Subcutaneous abdominal adipose tissue (tissue), 5 donors: ENCODE data around the gene C13orf46.

ENCODE experiments used
- H3K27ac ChIP-seq: one replicate; pipeline ENCODE4 v1.7.0; 2013; ENCODE audit warnings: low read depth, mild to moderate bottlenecking, inconsistent platforms, low read length, moderate library complexity
- H3K27me3 ChIP-seq, 5 donors: one replicate each; pipeline ENCODE4 v1.7.0; 2013; ENCODE audit warnings: low read length in 5 of 5, inconsistent platforms in 1 of 5; ENCODE audit not compliant: control insufficient read depth in 5 of 5, insufficient read depth in 4 of 5
- H3K36me3 ChIP-seq, 5 donors: one replicate each; pipeline ENCODE4 v1.7.0; 2013; ENCODE audit warnings: low read length in 5 of 5; ENCODE audit not compliant: control insufficient read depth in 5 of 5, insufficient read depth in 5 of 5
- H3K4me1 ChIP-seq, 5 donors: one replicate each; pipeline ENCODE4 v1.7.0; 2013; ENCODE audit warnings: low read length in 5 of 5, mild to moderate bottlenecking in 3 of 5, moderate library complexity in 1 of 5; ENCODE audit not compliant: control insufficient read depth in 5 of 5, insufficient read depth in 5 of 5
- H3K4me3 ChIP-seq, 5 donors: one replicate each; pipeline ENCODE4 v1.7.0; 2013; ENCODE audit warnings: low read length in 5 of 5, low read depth in 1 of 5
- H3K9ac ChIP-seq, 5 donors: one replicate each; pipeline ENCODE4 v1.7.0; 2013; ENCODE audit warnings: low read length in 5 of 5, mild to moderate bottlenecking in 4 of 5, moderate library complexity in 3 of 5
- H3K9me3 ChIP-seq, 5 donors: one replicate each; pipeline ENCODE4 v1.7.0; 2013; ENCODE audit warnings: low read length in 5 of 5; ENCODE audit not compliant: control insufficient read depth in 5 of 5
- donor health status: healthy.
- donor health status: healthy.
- donor health status: healthy.
- donor health status: healthy.
- donor health status: healthy.

The C13orf46 gene

DNA sequence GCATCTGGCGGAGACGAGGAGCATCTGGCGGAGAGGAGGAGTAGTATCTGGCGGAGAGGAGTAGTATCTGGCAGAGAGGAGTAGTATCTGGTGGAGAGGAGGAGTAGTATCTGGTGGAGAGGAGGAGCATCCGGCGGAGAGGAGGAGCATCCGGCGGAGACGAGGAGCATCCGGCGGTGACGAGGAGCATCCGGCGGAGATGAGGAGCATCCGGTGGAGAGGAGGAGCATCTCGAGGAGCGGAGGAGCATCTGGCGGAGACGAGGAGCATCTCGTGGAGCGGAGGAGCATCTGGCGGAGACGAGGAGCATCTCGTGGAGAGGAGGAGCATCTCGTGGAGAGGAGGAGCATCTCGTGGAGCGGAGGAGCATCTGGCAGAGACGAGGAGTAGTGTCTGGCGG, 18.6 kb downstream of the C13orf46 start:
- H3K27me3 ChIP-seq: no peaks in the 10 kb centered on the region
- H3K9me3 ChIP-seq: peaks cover 0 to 12% (median 9%) of the 10 kb centered on the region in 5 donors
- no peak overlapping the region for H3K27ac ChIP-seq
- H3K4me1 ChIP-seq: peaks cover 0 to 21% (median 16%) of the 10 kb centered on the region in 5 donors
- H3K9ac ChIP-seq: no peak overlapping the region
- peaks cover 0 to 21% (median 11%) of the 10 kb centered on the region in 5 donors for H3K36me3 ChIP-seq
- H3K4me3 ChIP-seq: no peak overlapping the region

GRCh38 chr13:113954046-113954835, 19.6 kb downstream of the C13orf46 start:
- no peak overlapping the region for H3K27ac ChIP-seq
- peaks cover 0 to 21% (median 16%) of the 10 kb centered on the region in 5 donors for H3K4me1 ChIP-seq
- H3K9ac ChIP-seq: no peak overlapping the region
- H3K9me3 ChIP-seq: peaks cover 0 to 5% (median 2%) of the 10 kb centered on the region in 5 donors
- H3K4me3 ChIP-seq: no peak overlapping the region
- H3K27me3 ChIP-seq: no peaks in the 10 kb centered on the region
- peaks cover 0 to 21% (median 11%) of the 10 kb centered on the region in 5 donors for H3K36me3 ChIP-seq

DNA sequence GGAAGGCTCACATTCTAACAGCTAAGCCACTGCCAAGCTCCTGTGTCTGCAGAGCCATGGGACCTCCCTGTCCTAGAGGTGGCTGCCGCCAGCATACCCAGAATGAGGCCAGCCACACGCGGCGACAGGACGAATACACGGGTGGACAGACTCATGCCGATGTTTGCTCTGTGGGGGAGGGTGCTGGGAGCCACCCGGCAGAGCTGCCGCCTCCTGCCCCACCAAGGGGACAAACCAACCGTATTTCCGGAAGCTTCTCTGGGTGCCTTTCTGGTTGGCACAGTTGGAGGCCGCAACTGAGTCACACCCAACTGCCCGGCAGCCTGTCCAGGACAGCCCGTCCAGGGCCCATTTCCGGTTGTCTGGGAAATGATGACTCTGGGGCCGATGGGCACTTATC, 20.3 kb downstream of the C13orf46 start:
- Histone ChIP-seq H3K27ac (no peak overlapping the region), H3K36me3 (peaks cover 0 to 21% (median 11%) of the 10 kb centered on the region in 5 donors), H3K9ac (no peak overlapping the region), H3K27me3 (no peaks in the 10 kb centered on the region), H3K9me3 (peaks cover 0 to 3% (median 0%) of the 10 kb centered on the region in 5 donors), H3K4me1 (peaks cover 0 to 22% (median 18%) of the 10 kb centered on the region in 5 donors), H3K4me3 (no peak overlapping the region)

GRCh38 chr13:113952983-113953520, 20.8 kb downstream of the C13orf46 start:
- no peak overlapping the region for H3K4me3 ChIP-seq
- peaks cover 0 to 21% (median 11%) of the 10 kb centered on the region in 5 donors for H3K36me3 ChIP-seq
- no peaks in the 10 kb centered on the region for H3K27me3 ChIP-seq
- no peak overlapping the region for H3K9ac ChIP-seq
- no peak overlapping the region for H3K27ac ChIP-seq
- peaks cover 0 to 27% (median 23%) of the 10 kb centered on the region in 5 donors for H3K4me1 ChIP-seq
- H3K9me3 ChIP-seq: peaks cover 0 to 3% (median 0%) of the 10 kb centered on the region in 5 donors

DNA sequence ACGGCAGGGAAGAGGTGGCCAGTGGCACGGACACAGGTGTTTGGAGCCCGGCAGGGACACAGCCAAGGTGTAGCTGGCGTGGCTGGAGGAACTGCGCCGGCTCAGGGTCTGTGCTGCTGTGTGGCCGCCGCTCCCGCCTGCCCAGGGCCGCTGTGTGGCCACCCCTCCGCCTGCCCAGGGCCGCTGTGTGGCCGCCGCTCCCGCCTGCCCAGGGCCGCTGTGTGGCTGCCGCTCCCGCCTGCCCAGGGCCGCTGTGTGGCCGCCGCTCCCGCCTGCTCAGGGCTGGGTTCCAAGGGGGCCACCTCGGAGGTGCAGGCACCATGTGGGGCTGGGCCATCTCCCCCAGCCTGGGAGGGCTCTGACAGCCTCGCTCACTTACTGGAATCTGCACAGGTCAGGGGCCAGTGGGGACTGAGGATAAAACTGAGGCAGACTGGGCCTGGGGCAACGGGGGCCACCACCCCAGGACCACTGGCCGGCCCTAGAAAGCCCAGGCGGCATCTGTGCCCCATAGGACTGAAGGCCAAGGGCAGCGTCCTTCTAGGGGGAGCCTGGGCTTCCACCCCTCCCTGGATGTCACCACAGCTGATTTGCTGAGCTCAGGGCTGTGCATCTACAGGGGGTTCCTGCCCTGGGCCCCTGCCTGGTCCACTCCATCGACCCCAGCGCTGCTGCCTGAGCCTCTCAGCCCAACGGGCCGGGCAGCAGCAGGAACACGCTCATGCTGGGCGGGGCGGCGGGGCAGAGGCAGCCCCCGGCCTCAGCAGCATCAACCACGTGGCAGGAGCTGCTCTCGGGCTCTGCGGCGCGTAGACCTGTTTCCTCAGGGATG, 21.5 kb downstream of the C13orf46 start:
- H3K36me3 ChIP-seq: peaks cover 0 to 21% (median 11%) of the 10 kb centered on the region in 5 donors
- H3K4me3 ChIP-seq: no peak overlapping the region
- H3K27me3 ChIP-seq: no peaks in the 10 kb centered on the region
- H3K9me3 ChIP-seq: peaks cover 0 to 3% (median 0%) of the 10 kb centered on the region in 5 donors
- no peak overlapping the region for H3K9ac ChIP-seq
- peaks cover 0 to 34% (median 29%) of the 10 kb centered on the region in 5 donors for H3K4me1 ChIP-seq
- no peak overlapping the region for H3K27ac ChIP-seq

- H3K9me3 ChIP-seq: peaks cover 0 to 3% (median 0%) of the 10 kb centered on the region in 5 donors
- peaks cover 0 to 21% (median 11%) of the 10 kb centered on the region in 5 donors for H3K36me3 ChIP-seq
- H3K9ac ChIP-seq: peak overlapping the region in 1 of 5 donors; percentile 35
- peaks cover 0 to 39% (median 36%) of the 10 kb centered on the region in 5 donors for H3K4me1 ChIP-seq
- H3K4me3 ChIP-seq: peak overlapping the region in 4 of 5 donors; percentile 17 to 36 (median 22)
- no peak overlapping the region for H3K27ac ChIP-seq
- H3K27me3 ChIP-seq: no peaks in the 10 kb centered on the region
Observed at GRCh38 chr13:113951246-113951999, 22.5 kb downstream of the C13orf46 start.

GRCh38 chr13:113950451-113951245, 23.2 kb downstream of the C13orf46 start:
- Histone ChIP-seq H3K4me1 (peaks cover 0 to 39% (median 36%) of the 10 kb centered on the region in 5 donors), H3K27ac (no peak overlapping the region), H3K9ac (peak overlapping the region in 2 of 5 donors; percentile 6 to 35), H3K9me3 (peaks cover 0 to 1% (median 0%) of the 10 kb centered on the region in 5 donors), H3K36me3 (peaks cover 0 to 16% (median 11%) of the 10 kb centered on the region in 5 donors), H3K4me3 (peak overlapping the region in 3 of 5 donors; percentile 8 to 22 (median 22)), H3K27me3 (no peaks in the 10 kb centered on the region)

DNA sequence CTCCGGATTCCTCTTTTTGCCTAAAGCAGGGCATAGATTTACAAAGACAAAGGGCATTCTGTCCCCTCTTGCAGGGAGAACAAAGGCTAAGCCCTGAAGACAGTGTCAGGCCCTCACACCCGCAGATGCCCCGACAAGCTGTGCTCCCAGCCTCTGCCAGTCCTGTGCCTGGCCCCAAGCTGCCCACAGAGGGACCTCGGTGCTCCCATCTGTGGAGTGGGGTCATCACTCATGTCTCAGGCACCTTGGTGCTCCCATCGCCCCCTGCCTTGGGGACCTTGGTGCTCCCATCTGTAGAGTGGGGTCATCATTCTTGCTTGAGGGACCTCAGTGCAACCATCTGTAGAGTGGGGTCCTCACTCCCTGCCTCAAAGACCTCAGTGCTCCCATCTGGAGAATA, 24.3 kb downstream of the C13orf46 start:
- H3K27ac ChIP-seq: no peak overlapping the region

More for the DNA sequence above, 24.3 kb downstream of the C13orf46 start:
- Histone ChIP-seq H3K4me1 (peaks cover 0 to 39% (median 36%) of the 10 kb centered on the region in 5 donors), H3K9me3 (no peaks in the 10 kb centered on the region), H3K27me3 (no peaks in the 10 kb centered on the region), H3K9ac (no peak overlapping the region), H3K36me3 (peaks cover 0 to 5% (median 4%) of the 10 kb centered on the region in 5 donors), H3K4me3 (no peak overlapping the region)
